HCT116 (cell line): ENCODE data around the gene FALEC. TPM values are rescaled to one million over a fixed set of nuclear protein-coding genes. Genes with fewer than 3 reads are reported as not detected.

Source experiments
- ATAC-seq: fragments of 200-7000 bp; cut with Tn5 transposase; 2 replicates; pipeline ENCODE4 v1.9.1; 2020; ENCODE audit warnings: mild to moderate bottlenecking, moderate library complexity
- BruUV-seq: library from RNA; stranded (reverse); fragments of 400-500 nt; replicated peaks from 2 replicates; lab custom pipeline; 2021; lab: Mats Ljungman, UMichigan
- CTCF ChIA-PET: fragments of 300-600 bp; sonication (Branson Sonifier 250); formaldehyde crosslinking; loops from one replicate; lab custom pipeline; 2021; ENCODE audit warnings: antibody characterized with exemption; lab: Charles Lee
- POLR2A ChIA-PET: fragments of 300-600, 350-600 bp; sonication (Branson Sonifier 250); formaldehyde crosslinking; loops from one replicate; lab custom pipeline; 2021; ENCODE audit warnings: antibody characterized with exemption; lab: Charles Lee
- RAD21 ChIA-PET, 2 experiments: fragments of 300-600 bp; sonication (Branson Sonifier 250); formaldehyde crosslinking; loops; one replicate each; lab custom pipeline; 2023; ENCODE audit warnings: low total read pairs in 2 of 2; ENCODE audit not compliant: uncharacterized antibody in 2 of 2, unreplicated experiment in 2 of 2, low non-redundant PET in 1 of 2; lab: Charles Lee
- DNase-seq: peaks from one replicate; pipeline ENCODE4 v3.0.0-alpha.2; 2010; ENCODE audit warnings: low read depth, low spot score
- H2AFZ ChIP-seq: fragments of 200-600 bp; shearing (Covaris generic), sonication (generic); 2 replicates; pipeline ENCODE4 v1.6.1; 2017; ENCODE audit warnings: low read depth, mixed run types, mixed read lengths, antibody characterized with exemption, low read length; ENCODE audit not compliant: poor library complexity, severe bottlenecking
- H3K27ac ChIP-seq: 2 replicates; pipeline ENCODE4 v1.5.1; 2012; ENCODE audit warnings: low read depth, low read length
- H3K27me3 ChIP-seq: fragments of 200-600 bp; sonication (generic); 2 replicates; pipeline ENCODE4 v1.6.1; 2016; ENCODE audit warnings: mixed run types, low read length, mixed read lengths; ENCODE audit not compliant: insufficient read depth
- H3K36me3 ChIP-seq, 2 experiments: fragments of 200-500 bp in 1 of 2; fragments of 200-600 bp in 1 of 2; sonication (Bioruptor generic) in 1 of 2; sonication (generic) in 1 of 2; 2 replicates each; pipeline versions ENCODE4 v1.5.1 to v1.6.1; 2014 to 2016; ENCODE audit warnings: low read length in 2 of 2, inconsistent platforms in 1 of 2, mixed read lengths in 1 of 2, mixed run types in 1 of 2; ENCODE audit not compliant: insufficient read depth in 2 of 2, control insufficient read depth in 1 of 2
- H3K4me1 ChIP-seq, 2 experiments: fragments of 200-600 bp in 1 of 2; sonication (generic) in 1 of 2; 2 replicates each; pipeline versions ENCODE4 v1.5.1 to v1.6.1; 2012 to 2017; ENCODE audit warnings: low read length in 2 of 2, inconsistent platforms in 1 of 2, mild to moderate bottlenecking in 1 of 2, mixed read lengths in 1 of 2, mixed run types in 1 of 2, moderate library complexity in 1 of 2; ENCODE audit not compliant: insufficient read depth in 2 of 2, control insufficient read depth in 1 of 2
- H3K4me2 ChIP-seq: fragments of 200-600 bp; sonication (generic); 2 replicates; pipeline ENCODE4 v1.6.1; 2017; ENCODE audit warnings: mixed run types, low read length, mixed read lengths
- H3K4me3 ChIP-seq, 2 experiments: fragments of 200-600 bp in 1 of 2; sonication (generic) in 1 of 2; replicated peaks in 1 of 2; 2 replicates each; pipeline ENCODE4 v1.5.1; 2011 to 2016; ENCODE audit warnings: low read length in 2 of 2, control low read depth in 1 of 2, low read depth in 1 of 2, mild to moderate bottlenecking in 1 of 2, mixed read lengths in 1 of 2, mixed run types in 1 of 2
- H3K79me2 ChIP-seq: fragments of 200-600 bp; sonication (generic); 2 replicates; pipeline ENCODE4 v1.6.1; 2017; ENCODE audit warnings: mild to moderate bottlenecking, mixed run types, low read length, moderate library complexity, mixed read lengths; ENCODE audit not compliant: insufficient read depth
- H3K9ac ChIP-seq: fragments of 200-600 bp; sonication (generic); 2 replicates; pipeline ENCODE4 v1.6.1; 2016; ENCODE audit warnings: low read length, mixed read lengths
- H3K9me2 ChIP-seq: fragments of 200-600 bp; sonication (generic), shearing (Covaris generic); 2 replicates; pipeline ENCODE4 v1.6.1; 2017; ENCODE audit warnings: mixed run types, mild to moderate bottlenecking, moderate library complexity; ENCODE audit not compliant: insufficient read depth
- H3K9me3 ChIP-seq, 2 experiments: fragments of 200-500 bp in 1 of 2; fragments of 200-600 bp in 1 of 2; sonication (Bioruptor generic) in 1 of 2; sonication (generic) in 1 of 2; 2 replicates each; pipeline ENCODE4 v1.6.1; 2014 to 2017; ENCODE audit warnings: low read length in 2 of 2, mixed read lengths in 2 of 2, inconsistent platforms in 1 of 2, low read depth in 1 of 2, mild to moderate bottlenecking in 1 of 2, mixed run types in 1 of 2, moderate library complexity in 1 of 2; ENCODE audit not compliant: control insufficient read depth in 1 of 2, insufficient read depth in 1 of 2
- H4K20me1 ChIP-seq: fragments of 200-600 bp; sonication (generic), shearing (Covaris generic); 2 replicates; pipeline ENCODE4 v1.6.1; 2017; ENCODE audit warnings: mixed run types, mild to moderate bottlenecking, moderate library complexity; ENCODE audit not compliant: insufficient read depth
- CEBPB ChIP-seq: IDR thresholded peaks from 2 replicates; pipeline ENCODE4 v1.6.1; 2012; ENCODE audit warnings: low read depth
- EGR1 ChIP-seq: IDR thresholded peaks from 2 replicates; pipeline ENCODE4 v1.6.1; 2012; ENCODE audit warnings: low read depth
- ELF1 ChIP-seq: IDR thresholded peaks from 2 replicates; pipeline ENCODE4 v1.6.1; 2012; ENCODE audit warnings: low read depth, borderline replicate concordance
- EZH2 ChIP-seq: fragments of 200-600 bp; sonication (generic); IDR thresholded peaks from 2 replicates; pipeline ENCODE4 v1.6.1; 2017; ENCODE audit warnings: antibody characterized with exemption, mixed run types
- EZH2phosphoT487 ChIP-seq: fragments of 200-600 bp; IDR thresholded peaks from 2 replicates; pipeline ENCODE4 v1.6.1; 2018; ENCODE audit warnings: antibody characterized with exemption, borderline replicate concordance
- FOSL1 ChIP-seq: IDR thresholded peaks from 2 replicates; pipeline ENCODE4 v1.6.1; 2012; ENCODE audit warnings: low read depth
- JUND ChIP-seq: IDR thresholded peaks from 2 replicates; pipeline ENCODE4 v1.6.1; 2012
- POLR2A ChIP-seq: IDR thresholded peaks from 2 replicates; pipeline ENCODE4 v1.7.0; 2011; ENCODE audit warnings: borderline replicate concordance; ENCODE audit not compliant: insufficient read depth, insufficient read length; ENCODE audit errors: extremely low read depth
- SIN3A ChIP-seq: IDR thresholded peaks from 2 replicates; pipeline ENCODE4 v1.6.1; 2012; ENCODE audit warnings: low read depth
- SRF ChIP-seq: IDR thresholded peaks from 2 replicates; pipeline ENCODE4 v1.6.1; 2012; ENCODE audit warnings: low read depth
- TCF7L2 ChIP-seq: IDR thresholded peaks from 2 replicates; pipeline ENCODE4 v1.7.0; 2011; ENCODE audit warnings: borderline replicate concordance, inconsistent platforms; ENCODE audit not compliant: insufficient read depth, insufficient read length; ENCODE audit errors: extremely low read depth
- ZFX ChIP-seq: fragments of 450-650 bp; IDR thresholded peaks from 2 replicates; pipeline ENCODE4 v1.6.1; 2017
- ZNF274 ChIP-seq: fragments of 200-500 bp; sonication (Bioruptor generic); IDR thresholded peaks from 2 replicates; pipeline ENCODE4 v1.6.1; 2014; ENCODE audit warnings: mild to moderate bottlenecking, low read depth, low read length, inconsistent platforms
- intact Hi-C: fragments of 100-400 bp; cut with micrococcal nuclease; formaldehyde crosslinking; loops from 2 replicates; pipeline ENCODE4 v1.10.0; 2022
- total RNA-seq: library from RNA; stranded (reverse); gene quantifications from one replicate; pipeline ENCODE4 v1.2.1, GENCODE V29; 2021; ENCODE audit not compliant: unreplicated experiment
- TF ChIP-seq, protein P1 (sequence below): IDR thresholded peaks from 2 replicates; pipeline ENCODE4 v1.6.1; 2012
- TF ChIP-seq, protein P2 (sequence below), 3 experiments: fragments of 200-600 bp in 1 of 3; sonication (generic) in 1 of 3; IDR thresholded peaks in 2 of 3; conservative IDR thresholded peaks in 1 of 3; 2 replicates each; pipeline ENCODE4 v1.5.1; 2012 to 2017; ENCODE audit warnings: low read depth in 2 of 3, low read length in 2 of 3, antibody characterized with exemption in 1 of 3, borderline replicate concordance in 1 of 3, control low read depth in 1 of 3, mild to moderate bottlenecking in 1 of 3, mixed read lengths in 1 of 3, mixed run types in 1 of 3, moderate library complexity in 1 of 3; ENCODE audit not compliant: insufficient read depth in 1 of 3
- TF ChIP-seq, protein P3 (sequence below): IDR thresholded peaks from 2 replicates; pipeline ENCODE4 v1.6.1; 2012; ENCODE audit warnings: low read depth

FALEC gene
- total RNA-seq, 1 experiment from 2014 or later = 0.59 TPM

DNA sequence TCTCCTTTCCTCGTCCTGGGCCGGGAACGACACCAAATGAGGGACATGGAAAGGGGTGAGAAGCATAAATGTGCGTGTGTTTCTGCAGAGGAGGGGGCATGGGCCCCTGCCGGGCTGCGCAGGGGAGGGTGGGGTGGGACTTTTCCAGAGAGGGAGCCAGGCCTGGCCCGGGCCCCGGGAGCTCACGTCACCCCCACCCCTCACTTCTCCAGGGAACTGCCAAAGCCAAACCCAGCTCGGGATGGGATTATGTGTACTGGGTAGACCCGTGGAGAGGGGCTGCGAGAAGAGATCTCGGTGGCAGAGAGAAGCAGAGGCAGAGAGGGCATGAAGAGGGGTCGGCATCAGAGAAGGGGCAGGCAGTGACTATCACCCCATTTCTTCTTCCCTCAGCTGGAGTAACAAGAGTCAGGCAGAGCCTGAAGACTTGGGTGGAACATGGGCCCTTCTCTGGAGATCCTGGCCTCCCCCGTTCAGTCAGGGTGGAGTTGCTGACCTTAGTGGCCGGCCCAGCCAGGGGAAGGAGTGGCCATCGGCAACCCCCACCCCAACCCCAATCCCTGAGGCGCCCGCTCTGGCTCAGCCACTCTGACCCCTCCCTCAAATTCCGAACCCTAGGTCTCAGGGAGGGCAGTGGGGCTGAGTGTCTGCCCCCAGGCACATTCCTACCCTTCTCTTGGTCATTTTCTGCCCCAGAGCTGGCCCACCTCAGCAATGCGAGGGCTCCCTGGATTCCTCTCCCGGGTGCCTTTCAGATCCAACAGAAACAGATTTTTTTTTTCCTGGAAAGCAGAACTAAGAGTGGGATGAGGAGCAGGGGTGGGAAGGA is 34.9 kb downstream of the FALEC start:
- H2AFZ ChIP-seq = no peak overlapping the region
- ATAC-seq (no peak), DNase-seq (no peak)
- no peaks in the 10 kb centered on the region for H3K36me3 ChIP-seq
- H3K9ac ChIP-seq = no peak overlapping the region
- POLR2A ChIA-PET = interaction anchor here (1.1 kb wide), 1 partner anchor 29 kb away, joined by 3 read pairs; the partner anchor contains the start of gene MCL1
- TF ChIP-seq ZFX = no peak
- TF ChIP-seq EZH2 = no peak
- no peak for TF ChIP-seq EZH2phosphoT487
- TF ChIP-seq SIN3A = no peak
- TF ChIP-seq TCF7L2 = no peak
- no peak for TF ChIP-seq SRF
- TF ChIP-seq, protein P1, sequence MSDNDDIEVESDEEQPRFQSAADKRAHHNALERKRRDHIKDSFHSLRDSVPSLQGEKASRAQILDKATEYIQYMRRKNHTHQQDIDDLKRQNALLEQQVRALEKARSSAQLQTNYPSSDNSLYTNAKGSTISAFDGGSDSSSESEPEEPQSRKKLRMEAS = no peak
- no peak for TF ChIP-seq FOSL1
- TF ChIP-seq EGR1 = no peak
- TF ChIP-seq, protein P2, sequence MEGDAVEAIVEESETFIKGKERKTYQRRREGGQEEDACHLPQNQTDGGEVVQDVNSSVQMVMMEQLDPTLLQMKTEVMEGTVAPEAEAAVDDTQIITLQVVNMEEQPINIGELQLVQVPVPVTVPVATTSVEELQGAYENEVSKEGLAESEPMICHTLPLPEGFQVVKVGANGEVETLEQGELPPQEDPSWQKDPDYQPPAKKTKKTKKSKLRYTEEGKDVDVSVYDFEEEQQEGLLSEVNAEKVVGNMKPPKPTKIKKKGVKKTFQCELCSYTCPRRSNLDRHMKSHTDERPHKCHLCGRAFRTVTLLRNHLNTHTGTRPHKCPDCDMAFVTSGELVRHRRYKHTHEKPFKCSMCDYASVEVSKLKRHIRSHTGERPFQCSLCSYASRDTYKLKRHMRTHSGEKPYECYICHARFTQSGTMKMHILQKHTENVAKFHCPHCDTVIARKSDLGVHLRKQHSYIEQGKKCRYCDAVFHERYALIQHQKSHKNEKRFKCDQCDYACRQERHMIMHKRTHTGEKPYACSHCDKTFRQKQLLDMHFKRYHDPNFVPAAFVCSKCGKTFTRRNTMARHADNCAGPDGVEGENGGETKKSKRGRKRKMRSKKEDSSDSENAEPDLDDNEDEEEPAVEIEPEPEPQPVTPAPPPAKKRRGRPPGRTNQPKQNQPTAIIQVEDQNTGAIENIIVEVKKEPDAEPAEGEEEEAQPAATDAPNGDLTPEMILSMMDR (IDR thresholded peaks at IDR 0.05 in 2 of 3, conservative IDR thresholded peaks at IDR 0.05 in 1 of 3; ENCODE audit: borderline replicate concordance in 1 of 3, insufficient read depth in 1 of 3, low read depth in 2 of 3, low read length in 2 of 3) = no peak
- no peak for TF ChIP-seq POLR2A
- TF ChIP-seq JUND = no peak
- no peak for TF ChIP-seq CEBPB
- no peak for TF ChIP-seq ZNF274
- no peak for TF ChIP-seq ELF1
- TF ChIP-seq, protein P3, sequence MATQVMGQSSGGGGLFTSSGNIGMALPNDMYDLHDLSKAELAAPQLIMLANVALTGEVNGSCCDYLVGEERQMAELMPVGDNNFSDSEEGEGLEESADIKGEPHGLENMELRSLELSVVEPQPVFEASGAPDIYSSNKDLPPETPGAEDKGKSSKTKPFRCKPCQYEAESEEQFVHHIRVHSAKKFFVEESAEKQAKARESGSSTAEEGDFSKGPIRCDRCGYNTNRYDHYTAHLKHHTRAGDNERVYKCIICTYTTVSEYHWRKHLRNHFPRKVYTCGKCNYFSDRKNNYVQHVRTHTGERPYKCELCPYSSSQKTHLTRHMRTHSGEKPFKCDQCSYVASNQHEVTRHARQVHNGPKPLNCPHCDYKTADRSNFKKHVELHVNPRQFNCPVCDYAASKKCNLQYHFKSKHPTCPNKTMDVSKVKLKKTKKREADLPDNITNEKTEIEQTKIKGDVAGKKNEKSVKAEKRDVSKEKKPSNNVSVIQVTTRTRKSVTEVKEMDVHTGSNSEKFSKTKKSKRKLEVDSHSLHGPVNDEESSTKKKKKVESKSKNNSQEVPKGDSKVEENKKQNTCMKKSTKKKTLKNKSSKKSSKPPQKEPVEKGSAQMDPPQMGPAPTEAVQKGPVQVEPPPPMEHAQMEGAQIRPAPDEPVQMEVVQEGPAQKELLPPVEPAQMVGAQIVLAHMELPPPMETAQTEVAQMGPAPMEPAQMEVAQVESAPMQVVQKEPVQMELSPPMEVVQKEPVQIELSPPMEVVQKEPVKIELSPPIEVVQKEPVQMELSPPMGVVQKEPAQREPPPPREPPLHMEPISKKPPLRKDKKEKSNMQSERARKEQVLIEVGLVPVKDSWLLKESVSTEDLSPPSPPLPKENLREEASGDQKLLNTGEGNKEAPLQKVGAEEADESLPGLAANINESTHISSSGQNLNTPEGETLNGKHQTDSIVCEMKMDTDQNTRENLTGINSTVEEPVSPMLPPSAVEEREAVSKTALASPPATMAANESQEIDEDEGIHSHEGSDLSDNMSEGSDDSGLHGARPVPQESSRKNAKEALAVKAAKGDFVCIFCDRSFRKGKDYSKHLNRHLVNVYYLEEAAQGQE = no peak
- RAD21 ChIA-PET = no interaction called here
- no peaks in the 10 kb centered on the region for H3K79me2 ChIP-seq
- no peak overlapping the region for H3K4me3 ChIP-seq
- H3K4me1 ChIP-seq = peaks cover 10 to 30% of the 10 kb centered on the region in 2 experiments; a peak in 3 of 4 replicates
- no peaks in the 10 kb centered on the region for H3K27me3 ChIP-seq
- H3K9me3 ChIP-seq = no peaks in the 10 kb centered on the region
- H4K20me1 ChIP-seq = no peaks in the 10 kb centered on the region
- no peaks in the 10 kb centered on the region for H3K9me2 ChIP-seq
- BruUV-seq = no TSS peak
- H3K4me2 ChIP-seq = no peak overlapping the region
- CTCF ChIA-PET = interaction anchor here (1.2 to 4.8 kb wide), 3 partner anchors 10 to 18 kb away, joined by 6 to 35 read pairs (median 29); no protein-coding TSS in a partner anchor
- intact Hi-C loops = no loop called here
- no peak overlapping the region for H3K27ac ChIP-seq
